Measurements from ENCODE around the gene SLC2A5.

DNA sequence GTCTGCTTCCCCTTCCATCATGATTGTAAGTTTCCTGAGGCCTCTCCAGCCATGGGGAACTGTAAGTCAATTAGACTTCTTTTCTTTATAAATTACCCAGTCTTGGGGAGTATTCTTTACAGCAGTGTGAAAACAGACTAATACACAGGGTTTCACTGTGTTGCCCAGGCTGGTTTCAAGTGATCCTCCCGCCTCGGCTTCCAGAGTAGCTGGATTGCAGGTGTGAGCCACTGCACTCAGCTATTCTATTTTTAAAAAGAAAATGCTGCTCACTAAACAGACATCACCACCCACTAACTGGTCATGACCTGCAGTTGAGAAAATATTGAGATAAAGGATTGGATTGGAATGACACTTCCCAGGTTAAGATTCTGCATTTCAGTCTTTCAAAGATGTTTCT, 22.4 kb downstream of the SLC2A5 start:
- TF ChIP-seq, protein P1, sequence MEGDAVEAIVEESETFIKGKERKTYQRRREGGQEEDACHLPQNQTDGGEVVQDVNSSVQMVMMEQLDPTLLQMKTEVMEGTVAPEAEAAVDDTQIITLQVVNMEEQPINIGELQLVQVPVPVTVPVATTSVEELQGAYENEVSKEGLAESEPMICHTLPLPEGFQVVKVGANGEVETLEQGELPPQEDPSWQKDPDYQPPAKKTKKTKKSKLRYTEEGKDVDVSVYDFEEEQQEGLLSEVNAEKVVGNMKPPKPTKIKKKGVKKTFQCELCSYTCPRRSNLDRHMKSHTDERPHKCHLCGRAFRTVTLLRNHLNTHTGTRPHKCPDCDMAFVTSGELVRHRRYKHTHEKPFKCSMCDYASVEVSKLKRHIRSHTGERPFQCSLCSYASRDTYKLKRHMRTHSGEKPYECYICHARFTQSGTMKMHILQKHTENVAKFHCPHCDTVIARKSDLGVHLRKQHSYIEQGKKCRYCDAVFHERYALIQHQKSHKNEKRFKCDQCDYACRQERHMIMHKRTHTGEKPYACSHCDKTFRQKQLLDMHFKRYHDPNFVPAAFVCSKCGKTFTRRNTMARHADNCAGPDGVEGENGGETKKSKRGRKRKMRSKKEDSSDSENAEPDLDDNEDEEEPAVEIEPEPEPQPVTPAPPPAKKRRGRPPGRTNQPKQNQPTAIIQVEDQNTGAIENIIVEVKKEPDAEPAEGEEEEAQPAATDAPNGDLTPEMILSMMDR (IDR thresholded peaks at IDR 0.05; ENCODE audit: extremely low read depth in 1 of 2, insufficient read depth in 1 of 2, low read depth in 1 of 2, low read length in 2 of 2) = no peak
- TF ChIP-seq POLR2A (IDR thresholded peaks at IDR 0.05; ENCODE audit: low read depth, low read length) = no peak
- TF ChIP-seq, protein P2, sequence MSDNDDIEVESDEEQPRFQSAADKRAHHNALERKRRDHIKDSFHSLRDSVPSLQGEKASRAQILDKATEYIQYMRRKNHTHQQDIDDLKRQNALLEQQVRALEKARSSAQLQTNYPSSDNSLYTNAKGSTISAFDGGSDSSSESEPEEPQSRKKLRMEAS (IDR thresholded peaks at IDR 0.05; ENCODE audit: insufficient read depth, insufficient read length) = no peak
- TF ChIP-seq EZH2 (IDR thresholded peaks at IDR 0.05; ENCODE audit: borderline replicate concordance, low read depth, low read length, severe bottlenecking) = no peak

All from endothelial cell of umbilical vein (primary cell).